ENCODE data around the gene PPP2R5E.
"Not testable (repeated sequence)": the region's sequence is repeated elsewhere in the genome, so short reads cannot be mapped to it uniquely, and the experiment has no call there.

PPP2R5E gene

DNA sequence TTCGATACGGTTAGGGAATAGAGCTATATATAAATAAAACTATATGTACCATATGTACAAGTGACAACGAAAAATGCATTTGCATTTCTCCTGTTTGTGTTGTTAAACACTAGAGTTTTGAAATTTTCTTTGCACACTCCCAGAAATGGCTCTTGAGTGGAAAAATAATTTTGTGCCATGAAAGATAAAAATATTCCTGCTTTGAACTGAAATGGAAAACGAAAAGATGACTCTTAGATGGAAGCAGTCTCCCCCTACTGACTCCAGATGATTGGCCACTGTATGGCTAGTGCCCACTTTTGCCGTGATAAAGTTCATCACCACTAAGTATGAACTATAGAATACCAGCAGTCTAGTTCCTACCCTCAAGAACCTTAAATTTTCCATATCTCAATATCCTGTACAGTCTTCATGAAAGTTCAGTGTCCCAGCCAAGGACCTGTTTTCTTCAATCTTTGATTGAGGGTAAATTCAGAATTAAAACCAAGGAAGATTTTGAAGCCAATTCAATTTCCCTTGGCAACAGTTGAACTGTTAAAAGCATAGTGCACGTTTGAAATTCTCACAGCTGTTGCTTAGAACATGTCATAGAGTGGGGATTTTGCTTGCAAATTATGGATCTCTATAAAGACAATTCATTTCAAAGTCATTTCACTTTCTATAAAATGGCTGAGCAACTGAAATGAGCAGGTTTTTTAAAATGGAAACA, 1.6 kb upstream of the PPP2R5E start:
- Mint-ChIP-seq H3K27me3 (no peaks in the 10 kb centered on the region), H3K27ac (ENCODE audit: low read depth) (no peak overlapping the region), H3K36me3 (ENCODE audit: insufficient read depth) (peaks cover 19% of the 10 kb centered on the region), H3K4me1 (peaks cover 27% of the 10 kb centered on the region), H3K9me3 (no peaks in the 10 kb centered on the region), H3K4me3 (peak overlapping the region; percentile 93)
- ATAC-seq (replicated peaks; ENCODE audit: extremely low read depth, poor library complexity, severe bottlenecking) = no peak
- no peak for DNase-seq (ENCODE audit: low spot score in 2 of 2)

DNA sequence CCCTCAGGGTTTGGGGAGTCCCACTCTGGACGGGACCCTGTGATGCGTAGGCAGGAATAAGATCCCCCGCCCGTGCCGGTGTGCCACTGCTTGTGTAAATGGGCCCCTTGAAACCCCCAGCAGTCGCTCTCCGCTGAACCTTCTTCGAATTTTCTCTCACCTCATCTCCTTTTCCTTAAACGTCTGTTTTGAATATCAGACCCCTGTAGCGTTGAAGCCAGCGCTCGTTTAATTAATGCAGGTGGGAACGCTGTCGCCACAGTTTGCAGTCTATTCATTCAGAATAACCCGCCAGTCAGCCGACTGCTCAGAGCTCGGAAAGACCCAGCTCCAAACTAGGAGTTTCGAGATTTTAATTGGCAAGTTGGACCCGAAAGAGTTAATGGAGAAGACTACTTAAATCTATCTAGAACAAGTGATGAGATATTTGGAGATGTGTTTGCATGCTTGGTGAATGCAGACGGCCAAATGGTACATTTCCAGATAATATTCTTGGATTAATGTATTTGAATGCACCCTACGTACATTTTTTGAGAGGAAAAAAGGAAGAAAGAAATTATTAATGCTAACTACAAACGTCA, 739 bp upstream of the PPP2R5E start:
- no peaks in the 10 kb centered on the region for H3K27me3 Mint-ChIP-seq
- H3K9me3 Mint-ChIP-seq = no peaks in the 10 kb centered on the region
- peaks cover 28% of the 10 kb centered on the region for H3K36me3 Mint-ChIP-seq (ENCODE audit: insufficient read depth)
- peak overlapping the region; percentile 91 for H3K27ac Mint-ChIP-seq (ENCODE audit: low read depth)
- no peak for DNase-seq (ENCODE audit: low spot score in 2 of 2)
- H3K4me3 Mint-ChIP-seq = peak overlapping the region; percentile 93
- ATAC-seq (replicated peaks; ENCODE audit: extremely low read depth, poor library complexity, severe bottlenecking) = peak; percentile 4
- peaks cover 27% of the 10 kb centered on the region for H3K4me1 Mint-ChIP-seq

DNA sequence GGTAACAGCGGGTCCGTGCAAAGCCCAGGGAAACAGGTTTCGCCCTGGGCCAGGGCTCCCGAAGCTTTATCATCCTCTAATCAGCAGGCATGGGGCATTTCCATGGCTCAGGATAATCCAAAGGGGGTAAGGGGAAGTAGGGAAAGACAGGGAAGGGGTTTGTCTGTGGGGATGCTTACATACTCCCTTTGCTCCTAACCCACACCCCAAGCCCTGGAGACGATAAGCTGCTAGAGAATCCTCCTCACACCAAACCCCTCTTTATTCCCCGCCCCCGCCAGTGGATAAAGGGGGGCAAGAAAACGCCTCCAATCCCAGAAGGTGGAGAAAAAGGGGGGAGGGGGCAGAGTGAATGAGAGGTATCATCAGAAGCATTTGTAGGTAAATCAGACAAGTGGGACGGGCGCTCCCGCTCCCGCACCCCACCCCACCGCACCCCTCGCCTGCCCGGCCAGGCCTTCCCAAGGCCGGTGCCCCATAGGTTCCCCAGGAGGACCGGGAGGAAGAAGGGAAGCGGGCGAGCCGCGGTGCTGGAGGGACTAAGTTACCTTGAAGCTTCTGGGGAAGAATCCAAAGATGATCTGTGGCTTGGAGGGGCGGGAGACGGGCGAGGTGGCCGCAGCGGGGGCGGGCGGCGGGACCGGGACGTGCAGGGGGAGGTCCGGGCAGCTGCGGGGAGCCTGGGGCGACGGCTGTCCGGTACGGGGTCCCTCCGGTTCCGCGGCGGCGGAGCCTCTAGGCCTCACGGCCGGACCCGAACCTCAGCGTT, 762 bp downstream of the PPP2R5E start:
- DNase-seq (ENCODE audit: low spot score in 2 of 2) (no peak), ATAC-seq (replicated peaks; ENCODE audit: extremely low read depth, poor library complexity, severe bottlenecking) (no peak)
- H3K4me1 Mint-ChIP-seq = peaks cover 31% of the 10 kb centered on the region
- H3K4me3 Mint-ChIP-seq = peak overlapping the region; percentile 93
- H3K27ac Mint-ChIP-seq (ENCODE audit: low read depth) = peak overlapping the region; percentile 91
- H3K27me3 Mint-ChIP-seq = no peaks in the 10 kb centered on the region
- peaks cover 38% of the 10 kb centered on the region for H3K36me3 Mint-ChIP-seq (ENCODE audit: insufficient read depth)
- H3K9me3 Mint-ChIP-seq = no peaks in the 10 kb centered on the region

DNA sequence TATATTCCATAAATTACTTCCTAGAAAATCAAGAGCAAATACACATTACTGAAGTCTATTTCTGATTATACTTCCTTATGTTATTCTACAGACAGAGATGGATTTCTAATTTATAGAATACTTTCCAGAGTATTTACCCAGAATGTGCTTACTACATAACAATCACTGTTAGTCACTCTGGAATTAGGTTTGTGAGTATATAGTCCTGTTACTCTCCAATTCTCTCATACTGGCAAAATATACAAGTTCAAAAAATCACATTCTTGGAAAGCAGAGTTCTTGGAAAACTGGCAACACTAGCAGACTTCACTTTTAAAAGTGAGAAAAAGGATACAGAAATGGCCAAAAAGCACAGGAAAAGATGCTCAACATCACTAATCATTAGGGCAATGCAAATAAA, 7.3 kb downstream of the PPP2R5E start:
- no peak for DNase-seq (ENCODE audit: low spot score in 2 of 2)
- Mint-ChIP-seq H3K36me3 (ENCODE audit: insufficient read depth) (peaks cover 54% of the 10 kb centered on the region), H3K4me3 (no peak overlapping the region), H3K27me3 (no peaks in the 10 kb centered on the region), H3K4me1 (peaks cover 30% of the 10 kb centered on the region), H3K9me3 (no peaks in the 10 kb centered on the region), H3K27ac (ENCODE audit: low read depth) (no peak overlapping the region)
- no peak for ATAC-seq (replicated peaks; ENCODE audit: extremely low read depth, poor library complexity, severe bottlenecking)

DNA sequence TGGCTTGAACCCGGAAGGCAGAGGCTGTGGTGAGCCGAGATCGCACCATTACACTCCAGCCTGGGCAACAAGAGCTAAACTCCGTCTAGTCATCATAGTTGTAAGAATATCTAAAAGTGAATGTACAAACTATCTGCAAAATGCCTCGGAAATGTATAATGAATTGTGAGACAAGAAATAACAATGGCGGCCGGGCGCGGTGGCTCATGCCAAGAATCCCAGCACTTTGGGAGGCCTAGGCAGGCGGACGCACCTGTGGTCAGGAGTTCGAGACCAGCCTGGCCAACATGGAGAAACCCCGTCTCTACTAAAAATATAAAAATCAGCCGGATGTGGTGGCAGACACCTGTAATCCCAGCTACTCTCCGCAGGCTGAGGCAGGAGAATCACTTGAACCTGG, 9.7 kb downstream of the PPP2R5E start:
- H3K4me3 Mint-ChIP-seq = no peak overlapping the region

DNA sequence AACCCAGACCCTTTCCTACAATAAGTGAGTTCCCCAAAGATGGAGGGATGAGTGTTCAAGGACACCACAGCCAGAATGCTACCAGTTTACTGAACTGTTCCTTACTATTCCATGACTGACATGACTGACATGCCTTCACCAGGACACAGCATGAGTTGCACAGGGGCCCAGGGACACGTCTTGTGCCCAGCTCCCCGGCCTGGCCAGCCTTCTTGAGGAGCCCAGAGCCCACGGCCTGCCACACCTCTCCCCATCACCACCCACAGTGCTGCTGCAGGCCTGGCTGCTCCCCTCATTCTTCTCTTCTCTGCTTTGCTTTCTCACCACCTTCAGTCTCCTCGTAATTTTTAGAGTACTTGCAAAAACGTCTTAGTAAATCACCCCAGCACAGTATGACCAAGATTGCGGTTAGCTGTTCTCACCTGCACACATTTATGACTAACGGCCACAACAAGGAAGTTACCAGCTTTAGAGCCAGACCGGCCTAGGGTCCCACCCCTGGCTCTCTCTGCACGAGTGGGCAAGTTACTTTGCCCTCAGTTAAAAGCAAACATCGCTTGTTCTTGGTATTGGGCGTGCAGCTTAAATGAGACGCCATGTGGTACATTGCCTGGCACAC, 18.5 kb downstream of the PPP2R5E start:
- peaks cover 38% of the 10 kb centered on the region for H3K4me1 Mint-ChIP-seq
- DNase-seq (ENCODE audit: low spot score in 2 of 2) (peak in 1 of 2 donors; percentile 53), ATAC-seq (replicated peaks; ENCODE audit: extremely low read depth, poor library complexity, severe bottlenecking) (peak; percentile 94)
- no peaks in the 10 kb centered on the region for H3K9me3 Mint-ChIP-seq
- H3K36me3 Mint-ChIP-seq (ENCODE audit: insufficient read depth) = peaks cover 14% of the 10 kb centered on the region
- H3K27ac Mint-ChIP-seq (ENCODE audit: low read depth) = peak overlapping the region; percentile 86
- peak overlapping the region; percentile 59 for H3K4me3 Mint-ChIP-seq
- H3K27me3 Mint-ChIP-seq = no peaks in the 10 kb centered on the region

More for the DNA sequence above, 9.7 kb downstream of the PPP2R5E start:
- peaks cover 48% of the 10 kb centered on the region for H3K36me3 Mint-ChIP-seq (ENCODE audit: insufficient read depth)
- H3K4me1 Mint-ChIP-seq = peaks cover 25% of the 10 kb centered on the region
- H3K27me3 Mint-ChIP-seq = no peaks in the 10 kb centered on the region
- ATAC-seq (replicated peaks; ENCODE audit: extremely low read depth, poor library complexity, severe bottlenecking) (no peak), DNase-seq (ENCODE audit: low spot score in 2 of 2) (no peak)
- no peak overlapping the region for H3K27ac Mint-ChIP-seq (ENCODE audit: low read depth)
- no peaks in the 10 kb centered on the region for H3K9me3 Mint-ChIP-seq

DNA sequence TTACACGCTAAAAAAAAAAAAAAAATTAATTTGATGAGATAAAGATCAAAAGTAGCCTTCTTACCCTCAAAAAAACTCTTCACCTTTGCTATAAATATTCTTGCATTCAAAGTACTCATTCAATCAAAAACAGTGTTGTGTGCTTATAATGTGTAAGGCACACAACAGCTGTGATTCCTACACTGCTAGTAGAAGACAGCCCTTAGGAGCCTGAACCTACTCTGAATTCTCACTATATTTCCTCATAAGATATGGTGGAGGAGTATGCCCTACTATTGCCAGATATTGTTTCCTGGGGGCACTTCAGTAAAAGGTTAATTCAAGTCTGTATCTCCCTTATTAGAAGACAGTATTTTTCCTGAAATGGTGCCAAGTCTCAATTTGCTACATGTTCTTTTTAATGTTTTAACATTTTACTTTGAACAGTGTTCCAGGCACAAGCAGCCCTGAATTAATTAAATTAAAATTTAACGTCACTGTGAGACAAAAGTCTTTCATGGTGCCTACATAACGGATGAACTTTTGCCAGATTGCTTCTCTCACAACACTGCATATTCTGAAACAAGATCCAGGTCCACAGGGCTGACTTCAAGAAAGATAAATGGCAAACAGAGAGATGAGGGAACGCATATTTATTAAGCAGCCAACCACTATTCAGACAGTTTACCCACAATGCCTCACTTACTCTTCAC, 19.3 kb downstream of the PPP2R5E start:
- Mint-ChIP-seq H3K27me3 (no peaks in the 10 kb centered on the region), H3K27ac (ENCODE audit: low read depth) (peak overlapping the region; percentile 86), H3K9me3 (no peaks in the 10 kb centered on the region), H3K4me3 (peak overlapping the region; percentile 59), H3K4me1 (peaks cover 38% of the 10 kb centered on the region), H3K36me3 (ENCODE audit: insufficient read depth) (peaks cover 11% of the 10 kb centered on the region)
- no peak for ATAC-seq (replicated peaks; ENCODE audit: extremely low read depth, poor library complexity, severe bottlenecking)
- no peak for DNase-seq (ENCODE audit: low spot score in 2 of 2)

DNA sequence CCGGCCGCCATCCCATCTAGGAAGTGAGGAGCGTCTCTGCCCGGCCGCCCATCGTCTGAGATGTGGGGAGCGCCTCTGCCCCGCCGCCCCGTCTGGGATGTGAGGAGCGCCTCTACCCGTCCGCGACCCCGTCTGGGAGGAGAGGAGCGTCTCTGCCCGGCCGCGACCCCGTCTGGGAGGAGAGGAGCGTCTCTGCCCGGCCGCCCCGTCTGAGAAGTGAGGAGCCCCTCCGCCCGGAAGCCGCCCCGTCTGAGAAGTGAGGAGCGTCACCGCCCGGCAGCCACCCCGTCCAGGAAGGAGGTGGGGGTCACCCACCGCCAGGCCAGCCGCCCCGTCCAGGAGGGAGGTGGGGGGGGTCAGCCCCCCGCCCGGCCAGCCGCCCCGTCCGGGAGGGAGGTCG, 20.7 kb downstream of the PPP2R5E start:
- H3K36me3 Mint-ChIP-seq (ENCODE audit: insufficient read depth); H3K9me3 Mint-ChIP-seq; H3K27ac Mint-ChIP-seq (ENCODE audit: low read depth); DNase-seq (ENCODE audit: low spot score in 2 of 2); ATAC-seq (replicated peaks; ENCODE audit: extremely low read depth, poor library complexity, severe bottlenecking); H3K4me3 Mint-ChIP-seq; H3K27me3 Mint-ChIP-seq: not testable (repeated sequence)
- peaks cover 38% of the 10 kb centered on the region for H3K4me1 Mint-ChIP-seq

DNA sequence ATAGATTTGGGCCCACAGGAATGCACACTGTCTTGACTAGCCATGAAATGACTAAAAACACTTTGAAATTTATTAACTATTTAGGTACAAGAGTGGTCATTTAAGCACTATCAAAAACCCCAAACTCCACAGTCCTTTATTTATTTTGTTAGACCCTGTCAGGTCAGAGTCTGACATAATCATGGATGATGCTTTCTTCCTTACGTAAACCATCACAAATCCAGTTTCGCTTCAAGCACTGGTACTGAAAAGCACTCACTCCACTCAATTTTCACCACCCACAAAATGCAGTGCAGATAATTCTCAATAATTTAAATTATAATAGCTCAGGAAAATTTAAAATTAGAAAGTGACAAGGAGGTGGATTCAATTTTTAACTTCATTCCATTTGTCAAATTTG, 25.8 kb downstream of the PPP2R5E start:
- DNase-seq (ENCODE audit: low spot score in 2 of 2) (no peak), ATAC-seq (replicated peaks; ENCODE audit: extremely low read depth, poor library complexity, severe bottlenecking) (no peak)
- Mint-ChIP-seq H3K27ac (ENCODE audit: low read depth) (no peak overlapping the region), H3K4me1 (peaks cover 37% of the 10 kb centered on the region), H3K36me3 (ENCODE audit: insufficient read depth) (peaks cover 8% of the 10 kb centered on the region), H3K27me3 (no peaks in the 10 kb centered on the region), H3K9me3 (no peaks in the 10 kb centered on the region), H3K4me3 (no peak overlapping the region)

DNA sequence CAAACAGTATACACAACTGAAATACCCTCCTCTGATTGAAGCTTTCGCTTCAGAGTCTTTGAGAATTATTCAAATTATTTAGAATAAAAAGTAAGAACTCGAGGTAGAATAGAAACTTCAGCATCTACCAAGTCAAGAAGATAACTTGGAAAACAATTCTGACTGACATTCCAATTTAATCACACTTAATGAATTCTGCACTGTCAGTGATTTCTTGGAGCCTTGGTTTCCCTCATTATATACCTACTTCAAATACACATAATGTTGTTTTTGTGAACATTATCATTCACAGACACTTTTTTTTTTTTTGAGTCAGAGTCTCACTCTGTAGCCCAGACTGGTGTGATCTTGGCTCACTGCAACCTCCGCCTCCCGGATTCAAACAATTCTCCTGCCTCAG, 27.9 kb downstream of the PPP2R5E start:
- ATAC-seq (replicated peaks; ENCODE audit: extremely low read depth, poor library complexity, severe bottlenecking) = no peak
- H3K9me3 Mint-ChIP-seq = no peaks in the 10 kb centered on the region
- H3K27me3 Mint-ChIP-seq = no peaks in the 10 kb centered on the region
- peaks cover 55% of the 10 kb centered on the region for H3K4me1 Mint-ChIP-seq
- no peak for DNase-seq (ENCODE audit: low spot score in 2 of 2)
- H3K4me3 Mint-ChIP-seq = no peak overlapping the region
- peaks cover 9% of the 10 kb centered on the region for H3K36me3 Mint-ChIP-seq (ENCODE audit: insufficient read depth)
- peak overlapping the region; percentile 87 for H3K27ac Mint-ChIP-seq (ENCODE audit: low read depth)

DNA sequence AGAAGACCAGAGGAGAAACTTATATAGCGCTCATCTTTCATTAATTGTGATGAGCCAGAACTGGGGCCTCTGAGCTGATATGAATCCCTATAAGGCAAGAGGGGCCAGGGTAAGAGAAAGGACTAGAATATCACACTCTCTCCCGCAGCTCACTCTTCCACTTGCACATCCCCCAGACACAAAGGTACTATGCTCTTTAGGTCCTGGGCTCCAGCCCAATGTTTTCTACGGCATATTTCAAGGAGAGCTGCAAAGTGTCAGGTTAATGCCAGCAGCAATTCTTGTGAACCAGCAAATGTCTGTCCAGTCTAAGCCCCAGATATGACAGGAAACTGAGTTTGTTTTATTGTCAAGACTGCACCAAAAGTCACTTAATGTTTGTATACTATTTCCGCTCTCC, 29.4 kb downstream of the PPP2R5E start:
- Mint-ChIP-seq H3K27ac (ENCODE audit: low read depth) (peak overlapping the region; percentile 93), H3K27me3 (no peaks in the 10 kb centered on the region), H3K4me3 (no peak overlapping the region), H3K36me3 (ENCODE audit: insufficient read depth) (peaks cover 10% of the 10 kb centered on the region), H3K9me3 (no peaks in the 10 kb centered on the region), H3K4me1 (peaks cover 56% of the 10 kb centered on the region)
- ATAC-seq (replicated peaks; ENCODE audit: extremely low read depth, poor library complexity, severe bottlenecking) = no peak
- no peak for DNase-seq (ENCODE audit: low spot score in 2 of 2)

DNA sequence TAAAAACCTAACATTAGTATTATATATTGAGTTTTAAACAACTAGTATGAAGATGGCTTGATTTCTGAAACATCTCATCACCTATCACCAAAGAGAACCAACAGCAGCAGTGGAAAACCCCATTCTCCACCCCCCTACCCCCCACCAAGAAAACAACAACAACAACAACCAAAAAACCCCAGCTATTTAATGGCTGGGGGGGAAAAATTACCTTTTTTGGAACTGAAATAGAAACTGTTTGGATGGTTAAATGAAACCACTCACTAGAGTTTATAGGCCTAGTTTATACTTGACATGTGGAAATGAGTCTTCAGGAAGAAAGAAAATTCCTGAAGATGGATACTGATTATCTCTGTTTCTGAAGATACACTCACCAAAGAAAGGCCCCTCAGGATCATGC, 30.3 kb downstream of the PPP2R5E start:
- ATAC-seq (replicated peaks; ENCODE audit: extremely low read depth, poor library complexity, severe bottlenecking) (no peak), DNase-seq (ENCODE audit: low spot score in 2 of 2) (no peak)
- Mint-ChIP-seq H3K27ac (ENCODE audit: low read depth) (peak overlapping the region; percentile 93), H3K4me1 (peaks cover 65% of the 10 kb centered on the region), H3K36me3 (ENCODE audit: insufficient read depth) (peaks cover 10% of the 10 kb centered on the region), H3K9me3 (no peaks in the 10 kb centered on the region), H3K4me3 (no peak overlapping the region), H3K27me3 (no peaks in the 10 kb centered on the region)
